NCI-H526 (cell line): Measurements from ENCODE around the gene DUS2.
"Not testable (repeated sequence)": the region's sequence is repeated elsewhere in the genome, so short reads cannot be mapped to it uniquely, and the experiment has no call there.

Experiments
- DNase-seq, 2 experiments: peaks; one replicate each; lab custom pipeline; 2025; lab: John Stamatoyannopoulos, UW

The DUS2 gene

GRCh38 chr16:68091380-68092261, 68.5 kb downstream of the DUS2 start:
- DNase-seq, result peak; percentile 22 to 36

- DNase-seq, result not testable (repeated sequence)
Measured at GRCh38 chr16:68092275-68092674, 69.2 kb downstream of the DUS2 start.

- DNase-seq, result peak in 1 of 2 experiments; percentile 10
Measured at GRCh38 chr16:68093816-68094613, 70.9 kb downstream of the DUS2 start.

DNA sequence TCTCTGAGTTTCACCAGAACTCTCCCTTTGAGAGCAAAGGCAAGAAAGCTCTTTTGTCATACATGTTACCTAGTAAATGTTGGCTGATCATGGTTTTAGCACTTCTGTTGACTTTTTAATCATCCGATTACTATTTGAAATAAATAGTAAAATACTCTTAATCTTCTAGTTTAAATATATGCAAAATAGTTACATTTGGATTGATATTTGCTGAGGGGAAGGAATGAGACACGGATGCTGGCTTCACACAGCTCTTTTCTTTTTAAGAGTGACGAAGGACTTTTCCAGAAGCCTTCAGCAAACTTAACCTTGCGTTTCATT, 71.5 kb downstream of the DUS2 start:
- DNase-seq, result no peak

DNA sequence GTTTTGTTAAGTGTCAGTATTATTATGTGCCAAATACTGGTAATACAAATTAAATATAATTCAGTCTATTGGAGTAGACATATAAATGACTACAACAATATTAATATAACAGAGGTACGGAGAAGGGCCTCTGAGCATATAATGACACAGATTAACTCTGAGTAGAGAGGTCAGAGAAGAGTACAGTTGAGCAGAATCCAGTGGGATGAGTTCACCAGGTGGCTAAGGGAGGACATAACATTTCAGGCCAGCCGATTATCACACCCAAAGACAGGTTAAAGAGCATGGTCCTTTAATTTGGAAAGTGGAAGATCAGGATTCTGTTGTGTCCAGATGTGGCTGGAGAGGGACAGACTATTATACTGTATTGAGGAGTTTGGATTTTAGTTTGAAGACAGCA, 73.4 kb downstream of the DUS2 start:
- DNase-seq, result no peak

- DNase-seq, result no peak
Measured at GRCh38 chr16:68097088-68097487, 74.0 kb downstream of the DUS2 start.

- DNase-seq, result no peak
Measured at GRCh38 chr16:68097895-68098294, 74.8 kb downstream of the DUS2 start.

DNA sequence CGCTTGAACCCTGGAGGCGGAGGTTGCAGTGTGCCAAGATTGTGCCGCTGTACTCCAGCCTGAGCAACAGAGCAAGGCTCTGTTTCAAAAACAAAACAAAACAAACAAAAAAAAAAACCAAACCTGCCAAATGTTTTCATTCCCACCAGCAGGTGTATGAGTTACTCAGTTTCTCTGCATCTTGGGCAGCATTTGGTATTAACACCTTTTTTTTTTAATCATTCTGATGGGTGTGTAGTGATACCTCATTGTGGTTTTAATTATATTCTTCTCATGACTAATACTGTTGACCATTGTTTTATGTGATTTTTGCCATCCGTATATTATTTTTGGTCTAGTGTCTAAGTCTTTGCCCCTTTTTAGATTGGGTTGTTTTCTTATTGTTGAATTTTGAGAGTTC, 77.4 kb downstream of the DUS2 start:
- DNase-seq, result no peak

GRCh38 chr16:68105611-68106010, 82.5 kb downstream of the DUS2 start:
- no peak for DNase-seq

DNA sequence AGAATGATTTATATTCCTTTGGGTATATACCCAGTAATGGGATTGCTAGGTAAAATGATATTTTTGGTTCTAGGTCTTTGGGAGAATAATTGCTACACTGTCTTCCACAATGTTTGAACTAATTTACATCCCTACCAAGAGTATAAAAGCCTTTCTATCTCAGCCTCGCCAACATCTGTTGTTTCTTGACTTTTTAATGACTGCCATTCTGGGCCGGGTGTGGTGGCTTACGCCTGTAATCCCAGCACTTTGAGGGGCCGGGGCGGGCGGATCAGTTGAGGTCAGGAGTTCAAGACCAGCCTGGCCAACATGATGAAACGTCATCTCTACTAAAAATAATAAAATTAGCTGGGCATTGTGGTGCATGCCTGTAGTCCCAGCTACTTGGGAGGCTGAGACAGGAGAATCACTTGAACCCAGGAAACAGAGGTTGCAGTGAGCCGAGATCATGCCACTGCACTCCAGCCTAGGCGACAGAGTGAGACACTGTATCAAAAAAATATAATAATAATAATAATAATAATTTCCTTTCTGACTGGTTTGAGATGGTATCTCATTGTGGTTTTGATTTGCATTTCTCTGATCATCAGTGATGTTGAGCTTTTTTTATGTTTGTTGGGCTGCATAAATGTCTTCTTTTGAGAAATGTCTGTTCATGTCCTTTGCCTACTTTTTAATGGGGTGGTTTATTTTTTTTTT, 84.3 kb downstream of the DUS2 start:
- not testable (repeated sequence) for DNase-seq

DNA sequence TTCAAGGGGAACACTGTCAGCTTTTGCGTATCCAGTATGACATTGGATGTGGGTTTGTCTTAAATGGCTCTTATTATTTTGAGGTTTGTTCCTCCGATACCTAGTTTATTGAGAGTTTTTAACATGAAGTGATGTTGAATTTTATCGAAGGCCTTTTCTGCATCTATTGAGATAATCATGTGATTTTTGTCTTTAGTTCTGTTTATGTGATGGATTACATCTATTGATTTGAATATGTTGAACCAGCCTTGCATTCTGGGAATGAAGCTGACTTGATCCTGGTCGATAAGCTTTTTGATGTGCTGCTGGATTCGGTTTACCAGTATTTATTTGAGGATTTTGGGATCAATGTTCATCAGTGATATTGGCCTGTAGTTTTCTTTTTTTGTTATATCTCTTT, 86.1 kb downstream of the DUS2 start:
- not testable (repeated sequence) for DNase-seq

- not testable (repeated sequence) for DNase-seq
Measured at GRCh38 chr16:68110611-68111010, 87.5 kb downstream of the DUS2 start.

GRCh38 chr16:68111379-68111778, 88.3 kb downstream of the DUS2 start:
- DNase-seq, result no peak

GRCh38 chr16:68113059-68113761, 90.1 kb downstream of the DUS2 start:
- DNase-seq, result no peak

DNA sequence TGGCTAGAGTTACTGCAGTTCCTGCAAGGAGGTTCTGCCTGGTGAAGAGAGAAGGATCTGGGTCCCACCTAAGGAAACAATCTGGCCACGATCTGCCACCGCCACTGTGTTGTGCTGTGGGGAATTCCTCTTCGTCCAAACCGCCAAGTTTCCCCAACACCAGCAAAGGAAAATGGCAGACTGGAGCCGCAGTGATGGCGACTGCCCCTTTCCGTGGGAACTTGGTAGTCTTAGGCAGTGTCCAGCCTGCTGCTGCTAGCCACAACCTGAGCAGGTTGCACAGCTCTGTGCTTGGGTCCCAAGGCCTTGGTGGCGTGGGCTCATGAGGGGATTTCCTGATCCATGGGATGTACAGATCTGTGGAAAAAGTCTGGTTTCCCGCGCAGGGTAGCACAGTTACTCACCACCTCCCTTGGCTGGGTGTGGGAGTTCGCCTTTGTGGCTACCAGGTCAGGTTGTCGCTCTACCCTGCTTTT, 90.7 kb downstream of the DUS2 start:
- DNase-seq, result no peak

DNA sequence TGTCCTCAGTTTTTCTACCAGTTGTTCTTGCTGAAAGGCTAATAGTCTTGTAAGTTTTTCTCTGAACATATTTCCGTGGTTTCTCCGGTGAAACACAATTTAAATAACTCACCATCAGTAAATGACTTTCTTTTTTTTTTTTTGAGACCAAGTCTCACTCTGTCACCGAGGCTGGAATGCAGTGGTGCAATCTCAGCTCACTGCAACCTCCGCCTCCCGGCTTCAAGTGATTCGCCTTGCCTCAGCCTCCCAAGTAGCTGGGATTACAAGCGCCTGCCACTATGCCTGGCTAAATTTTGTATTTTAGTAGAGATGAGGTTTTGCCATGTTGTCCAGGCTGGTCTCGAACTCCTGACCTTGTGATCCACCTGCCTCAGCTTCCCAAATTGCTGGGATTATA, 91.9 kb downstream of the DUS2 start:
- DNase-seq, result not testable (repeated sequence)

DNA sequence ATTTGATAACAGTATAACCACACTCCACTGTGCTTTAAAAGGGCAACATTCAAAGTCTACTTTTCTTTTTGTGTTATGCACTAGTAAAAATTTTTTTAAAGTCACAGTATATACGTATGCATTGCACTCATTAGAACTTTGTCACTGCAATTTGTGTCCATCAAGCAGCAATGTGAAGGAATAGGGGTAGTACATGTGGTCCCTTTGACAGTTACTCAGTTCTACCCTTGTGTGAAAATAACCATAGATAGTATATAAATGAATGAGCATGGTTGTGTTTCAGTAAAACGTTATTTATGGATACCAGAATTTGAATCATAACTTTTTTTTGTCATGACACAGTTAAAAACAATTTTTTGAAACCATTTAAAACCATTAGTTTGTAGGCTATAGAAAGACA, 92.8 kb downstream of the DUS2 start:
- DNase-seq, result no peak

DNA sequence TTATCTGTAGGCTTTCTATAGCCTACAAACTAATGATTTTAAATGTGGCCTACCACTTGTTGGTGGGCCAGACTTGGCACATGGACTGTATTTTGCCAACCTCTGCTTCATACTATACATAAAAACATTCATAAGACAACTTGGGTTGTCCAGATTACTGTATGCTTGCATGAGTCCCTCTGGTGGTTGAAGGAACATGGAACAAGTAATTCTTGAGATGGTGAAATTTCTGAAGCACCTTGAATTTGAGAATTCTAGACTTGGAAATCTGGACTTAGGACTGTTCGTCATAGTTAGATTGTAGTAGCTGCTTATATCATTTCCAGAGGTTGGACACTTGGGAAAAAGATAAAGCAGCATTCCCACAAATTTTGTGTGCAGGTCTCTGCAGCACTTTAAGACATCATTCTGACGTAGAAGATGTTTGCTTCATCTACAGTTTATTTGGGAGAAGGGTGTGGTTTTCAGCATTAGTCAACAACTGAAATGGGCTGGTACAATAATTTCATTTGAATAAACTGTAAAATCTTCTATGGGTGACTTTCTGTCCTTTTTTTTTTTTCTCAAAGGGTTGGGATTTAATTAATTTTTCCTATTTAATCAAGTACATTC, 93.3 kb downstream of the DUS2 start:
- DNase-seq, result no peak

DNA sequence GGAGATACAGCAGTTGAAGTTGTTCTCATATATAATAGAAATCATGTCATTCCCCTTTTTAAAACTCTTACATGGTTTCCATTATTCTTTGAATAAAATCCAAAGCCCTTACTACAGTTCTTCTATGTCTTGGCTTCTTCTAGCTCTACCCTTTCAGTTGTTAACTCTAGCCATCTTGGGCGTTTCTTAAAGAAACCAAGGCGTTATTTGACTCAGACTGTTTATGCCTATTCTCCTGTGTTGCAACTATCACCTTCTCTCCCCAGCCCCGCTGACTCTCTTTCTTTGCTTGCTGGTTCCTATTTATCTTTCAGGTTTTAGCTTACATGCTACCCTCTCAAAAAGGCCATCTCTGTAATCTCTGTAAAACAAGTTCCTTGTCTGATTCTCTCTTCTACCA, 94.8 kb downstream of the DUS2 start:
- no peak for DNase-seq

- DNase-seq, result not testable (repeated sequence)
Measured at GRCh38 chr16:68118954-68119353, 95.9 kb downstream of the DUS2 start.

DNA sequence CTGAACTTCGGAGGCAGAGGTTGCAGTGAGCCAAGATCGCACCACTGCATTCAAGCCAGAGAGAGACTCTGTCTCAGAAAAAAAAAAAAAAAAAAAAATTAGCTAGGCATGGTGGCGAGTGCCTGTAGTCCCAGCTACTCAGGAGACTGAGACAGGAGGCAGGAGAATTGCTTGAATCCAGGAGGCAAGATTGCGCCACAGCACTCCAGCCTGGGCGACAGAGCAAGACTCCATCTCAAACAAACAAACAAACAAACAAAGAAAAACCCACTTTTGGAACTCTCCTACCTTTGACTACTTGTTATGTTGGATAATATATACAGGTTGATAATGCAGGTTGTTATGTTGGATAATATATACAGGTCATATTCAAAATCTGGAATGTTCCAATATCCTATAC, 97.4 kb downstream of the DUS2 start:
- not testable (repeated sequence) for DNase-seq
